SK-N-SH treated with all-trans-retinoic acid at 6 μM for 48 hours (cell line): Measurements from ENCODE around the gene TXK.

Experiments
- ATAC-seq: fragments of 200-7000 bp; cut with Tn5 transposase; 3 replicates; pipeline ENCODE4 v1.9.1; 2020; ENCODE audit warnings: mild to moderate bottlenecking, moderate library complexity
- ARNTL ChIP-seq: fragments of 450-650 bp; formaldehyde crosslinking; IDR thresholded peaks from 2 replicates; pipeline ENCODE4 v1.5.0; 2020; ENCODE audit warnings: low read depth, mild to moderate bottlenecking, moderate library complexity, borderline replicate concordance
- BACH2 ChIP-seq: fragments of 250-450 bp; sonication (Bioruptor Pico); IDR thresholded peaks from 2 replicates; pipeline ENCODE4 v1.9.0; 2021; ENCODE audit warnings: mild to moderate bottlenecking, borderline replicate concordance
- CREB5 ChIP-seq: fragments of 250-450 bp; sonication (Bioruptor Pico); IDR thresholded peaks from 2 replicates; pipeline ENCODE4 v1.5.1; 2020; ENCODE audit warnings: low read depth, mild to moderate bottlenecking, moderate library complexity
- CSDC2 ChIP-seq: fragments of 250-450 bp; sonication (Bioruptor Pico); IDR thresholded peaks from 2 replicates; pipeline ENCODE4 v1.5.0; 2020; ENCODE audit warnings: mild to moderate bottlenecking, moderate library complexity
- CSRNP3 ChIP-seq: fragments of 250-450 bp; sonication (Bioruptor Pico); IDR thresholded peaks from 2 replicates; pipeline ENCODE4 v1.5.1; 2021; ENCODE audit warnings: mild to moderate bottlenecking, moderate library complexity
- ESRRG ChIP-seq: fragments of 250-450 bp; sonication (Bioruptor Pico); IDR thresholded peaks from 2 replicates; pipeline ENCODE4 v1.6.1; 2021; ENCODE audit warnings: mild to moderate bottlenecking
- GLIS3 ChIP-seq: fragments of 250-450 bp; sonication (Bioruptor Pico); IDR thresholded peaks from 2 replicates; pipeline ENCODE4 v1.5.0; 2020; ENCODE audit warnings: mild to moderate bottlenecking, moderate library complexity
- OSR1 ChIP-seq: fragments of 250-450 bp; sonication (Bioruptor Pico); IDR thresholded peaks from 2 replicates; pipeline ENCODE4 v1.8.0; 2022; ENCODE audit warnings: moderate library complexity, mild to moderate bottlenecking, inconsistent platforms
- PATZ1 ChIP-seq: fragments of 250-450 bp; sonication (Bioruptor Pico); IDR thresholded peaks from 2 replicates; pipeline ENCODE4 v1.8.0; 2020; ENCODE audit warnings: mild to moderate bottlenecking, moderate library complexity, borderline replicate concordance
- POU6F1 ChIP-seq: fragments of 250-450 bp; sonication (Bioruptor Pico); IDR thresholded peaks from 2 replicates; pipeline ENCODE4 v1.8.0; 2021; ENCODE audit warnings: low read depth, mild to moderate bottlenecking, moderate library complexity, borderline replicate concordance
- PPARA ChIP-seq: fragments of 250-450 bp; sonication (Bioruptor Pico); IDR thresholded peaks from 2 replicates; pipeline ENCODE4 v1.5.0; 2020; ENCODE audit warnings: mild to moderate bottlenecking, borderline replicate concordance
- SNAI2 ChIP-seq: fragments of 250-450 bp; sonication (Bioruptor Pico); IDR thresholded peaks from 2 replicates; pipeline ENCODE4 v1.5.0; 2020; ENCODE audit warnings: mild to moderate bottlenecking, moderate library complexity
- TCF4 ChIP-seq: fragments of 250-450 bp; sonication (Bioruptor Pico); IDR thresholded peaks from 2 replicates; pipeline ENCODE4 v1.8.0; 2021; ENCODE audit warnings: mild to moderate bottlenecking, moderate library complexity, borderline replicate concordance
- TOX ChIP-seq: fragments of 250-450 bp; sonication (Bioruptor Pico); IDR thresholded peaks from 2 replicates; pipeline ENCODE4 v1.8.0; 2021; ENCODE audit warnings: mild to moderate bottlenecking, moderate library complexity, borderline replicate concordance
- TSHZ2 ChIP-seq: fragments of 250-450 bp; sonication (Bioruptor Pico); IDR thresholded peaks from 2 replicates; pipeline ENCODE4 v1.5.0; 2020; ENCODE audit warnings: mild to moderate bottlenecking, moderate library complexity
- ZC3H10 ChIP-seq: fragments of 250-450 bp; sonication (Bioruptor Pico); IDR thresholded peaks from 2 replicates; pipeline ENCODE4 v1.5.1; 2021; ENCODE audit warnings: mild to moderate bottlenecking, moderate library complexity
- ZFP3 ChIP-seq: fragments of 250-450 bp; sonication (Bioruptor Pico); IDR thresholded peaks from 2 replicates; pipeline ENCODE4 v1.5.0; 2020; ENCODE audit warnings: mild to moderate bottlenecking, moderate library complexity
- ZFP30 ChIP-seq: fragments of 450-650 bp; formaldehyde crosslinking; IDR thresholded peaks from 2 replicates; pipeline ENCODE4 v1.5.0; 2022; ENCODE audit warnings: mild to moderate bottlenecking, moderate library complexity
- ZNF565 ChIP-seq: fragments of 450-650 bp; formaldehyde crosslinking; conservative IDR thresholded peaks from 2 replicates; pipeline ENCODE4 v1.5.0; 2020; ENCODE audit warnings: low read depth, mild to moderate bottlenecking, moderate library complexity
- ZNF70 ChIP-seq: fragments of 450-650 bp; formaldehyde crosslinking; IDR thresholded peaks from 2 replicates; pipeline ENCODE4 v1.5.0; 2020; ENCODE audit warnings: mild to moderate bottlenecking, moderate library complexity
- ZNF8 ChIP-seq: fragments of 450-650 bp; formaldehyde crosslinking; IDR thresholded peaks from 2 replicates; pipeline ENCODE4 v1.5.0; 2020; ENCODE audit warnings: mild to moderate bottlenecking, moderate library complexity

TXK gene

GRCh38 chr4:48172651-48173050 is 38.6 kb upstream of the TXK start:
- TF ChIP-seq ZNF70 (CRISPR knock-in tag) (no peak), ZC3H10 (CRISPR knock-in tag) (no peak), ESRRG (CRISPR knock-in tag) (no peak), TSHZ2 (no peak), CSDC2 (CRISPR knock-in tag) (no peak), CSRNP3 (CRISPR knock-in tag) (no peak), TCF4 (CRISPR knock-in tag) (no peak), ZFP30 (CRISPR knock-in tag) (no peak), BACH2 (no peak)
- TF ChIP-seq, all 23 proteins: peak for 0
- no peak for ATAC-seq

GRCh38 chr4:48169636-48170035 is 35.6 kb upstream of the TXK start:
- no peak for ATAC-seq
- TF ChIP-seq ZNF8 (no peak), GLIS3 (no peak), CSRNP3 (CRISPR knock-in tag) (no peak), ESRRG (CRISPR knock-in tag) (no peak), TOX (CRISPR knock-in tag) (no peak), POU6F1 (no peak), ZFP30 (CRISPR knock-in tag) (no peak), ZNF565 (CRISPR knock-in tag) (no peak), ARNTL (CRISPR knock-in tag) (no peak), ZFP3 (CRISPR knock-in tag) (no peak), SNAI2 (CRISPR knock-in tag) (no peak)

GRCh38 chr4:48167538-48168263 is 33.7 kb upstream of the TXK start:
- no peak for ATAC-seq
- TF ChIP-seq CREB5 = no peak
- TF ChIP-seq ZNF8 = no peak
- TF ChIP-seq CSDC2 (CRISPR knock-in tag) = no peak
- TF ChIP-seq POU6F1 = no peak
- no peak for TF ChIP-seq TSHZ2
- no peak for TF ChIP-seq PATZ1 (CRISPR knock-in tag)
- TF ChIP-seq ESRRG (CRISPR knock-in tag) = no peak
- TF ChIP-seq BACH2 = no peak
- TF ChIP-seq TCF4 (CRISPR knock-in tag) = no peak
- no peak for TF ChIP-seq ZFP30 (CRISPR knock-in tag)
- TF ChIP-seq OSR1 (CRISPR knock-in tag) = no peak
- no peak for TF ChIP-seq GLIS3
- no peak for TF ChIP-seq ZNF70 (CRISPR knock-in tag)
- TF ChIP-seq PPARA (CRISPR knock-in tag) = no peak
- TF ChIP-seq SNAI2 (CRISPR knock-in tag) = no peak
